Lower leg skin (tissue), 3 donors: ENCODE results near the gene CLPTM1L.

ENCODE experiments used
- CTCF ChIP-seq, 3 donors: fragments of 450-650 bp; IDR thresholded peaks; one replicate each; pipeline ENCODE4 v1.5.1; 2016; ENCODE audit warnings: antibody characterized with exemption in 3 of 3, mild to moderate bottlenecking in 3 of 3, moderate library complexity in 2 of 3
- POLR2A ChIP-seq, 2 donors: fragments of 450-650 bp; IDR thresholded peaks; one replicate each; pipeline ENCODE4 v1.6.1; 2016 to 2017; ENCODE audit warnings: antibody characterized with exemption in 2 of 2, mild to moderate bottlenecking in 1 of 2, moderate library complexity in 1 of 2

- TF ChIP-seq POLR2A (IDR thresholded peaks at IDR 0.05), result no peak
- TF ChIP-seq CTCF (IDR thresholded peaks at IDR 0.05), result no peak
Observed at GRCh38 chr5:1294835-1295649, 49.9 kb downstream of the CLPTM1L start, which contains the start of gene TERT.
